HCT116 (cell line): ENCODE results near the gene OASL. TPM values are rescaled to one million over a fixed set of nuclear protein-coding genes. Genes with fewer than 3 reads are reported as not detected.

Experiments
- ATAC-seq: fragments of 200-7000 bp; cut with Tn5 transposase; 2 replicates; pipeline ENCODE4 v1.9.1; 2020; ENCODE audit warnings: mild to moderate bottlenecking, moderate library complexity
- BruUV-seq: library from RNA; stranded (reverse); fragments of 400-500 nt; replicated peaks from 2 replicates; lab custom pipeline; 2021; lab: Mats Ljungman, UMichigan
- CTCF ChIA-PET: fragments of 300-600 bp; sonication (Branson Sonifier 250); formaldehyde crosslinking; loops from one replicate; lab custom pipeline; 2021; ENCODE audit warnings: antibody characterized with exemption; lab: Charles Lee
- POLR2A ChIA-PET: fragments of 300-600, 350-600 bp; sonication (Branson Sonifier 250); formaldehyde crosslinking; loops from one replicate; lab custom pipeline; 2021; ENCODE audit warnings: antibody characterized with exemption; lab: Charles Lee
- RAD21 ChIA-PET, 2 experiments: fragments of 300-600 bp; sonication (Branson Sonifier 250); formaldehyde crosslinking; loops; one replicate each; lab custom pipeline; 2023; ENCODE audit warnings: low total read pairs in 2 of 2; ENCODE audit not compliant: uncharacterized antibody in 2 of 2, unreplicated experiment in 2 of 2, low non-redundant PET in 1 of 2; lab: Charles Lee
- DNase-seq: peaks from one replicate; pipeline ENCODE4 v3.0.0-alpha.2; 2010; ENCODE audit warnings: low read depth, low spot score
- H2AFZ ChIP-seq: fragments of 200-600 bp; shearing (Covaris generic), sonication (generic); 2 replicates; pipeline ENCODE4 v1.6.1; 2017; ENCODE audit warnings: low read depth, mixed run types, mixed read lengths, antibody characterized with exemption, low read length; ENCODE audit not compliant: poor library complexity, severe bottlenecking
- H3K27ac ChIP-seq: 2 replicates; pipeline ENCODE4 v1.5.1; 2012; ENCODE audit warnings: low read depth, low read length
- H3K27me3 ChIP-seq: fragments of 200-600 bp; sonication (generic); 2 replicates; pipeline ENCODE4 v1.6.1; 2016; ENCODE audit warnings: mixed run types, low read length, mixed read lengths; ENCODE audit not compliant: insufficient read depth
- H3K36me3 ChIP-seq, 2 experiments: fragments of 200-500 bp in 1 of 2; fragments of 200-600 bp in 1 of 2; sonication (Bioruptor generic) in 1 of 2; sonication (generic) in 1 of 2; 2 replicates each; pipeline versions ENCODE4 v1.5.1 to v1.6.1; 2014 to 2016; ENCODE audit warnings: low read length in 2 of 2, inconsistent platforms in 1 of 2, mixed read lengths in 1 of 2, mixed run types in 1 of 2; ENCODE audit not compliant: insufficient read depth in 2 of 2, control insufficient read depth in 1 of 2
- H3K4me1 ChIP-seq, 2 experiments: fragments of 200-600 bp in 1 of 2; sonication (generic) in 1 of 2; 2 replicates each; pipeline versions ENCODE4 v1.5.1 to v1.6.1; 2012 to 2017; ENCODE audit warnings: low read length in 2 of 2, inconsistent platforms in 1 of 2, mild to moderate bottlenecking in 1 of 2, mixed read lengths in 1 of 2, mixed run types in 1 of 2, moderate library complexity in 1 of 2; ENCODE audit not compliant: insufficient read depth in 2 of 2, control insufficient read depth in 1 of 2
- H3K4me2 ChIP-seq: fragments of 200-600 bp; sonication (generic); 2 replicates; pipeline ENCODE4 v1.6.1; 2017; ENCODE audit warnings: mixed run types, low read length, mixed read lengths
- H3K4me3 ChIP-seq, 2 experiments: fragments of 200-600 bp in 1 of 2; sonication (generic) in 1 of 2; replicated peaks in 1 of 2; 2 replicates each; pipeline ENCODE4 v1.5.1; 2011 to 2016; ENCODE audit warnings: low read length in 2 of 2, control low read depth in 1 of 2, low read depth in 1 of 2, mild to moderate bottlenecking in 1 of 2, mixed read lengths in 1 of 2, mixed run types in 1 of 2
- H3K79me2 ChIP-seq: fragments of 200-600 bp; sonication (generic); 2 replicates; pipeline ENCODE4 v1.6.1; 2017; ENCODE audit warnings: mild to moderate bottlenecking, mixed run types, low read length, moderate library complexity, mixed read lengths; ENCODE audit not compliant: insufficient read depth
- H3K9ac ChIP-seq: fragments of 200-600 bp; sonication (generic); 2 replicates; pipeline ENCODE4 v1.6.1; 2016; ENCODE audit warnings: low read length, mixed read lengths
- H3K9me2 ChIP-seq: fragments of 200-600 bp; sonication (generic), shearing (Covaris generic); 2 replicates; pipeline ENCODE4 v1.6.1; 2017; ENCODE audit warnings: mixed run types, mild to moderate bottlenecking, moderate library complexity; ENCODE audit not compliant: insufficient read depth
- H3K9me3 ChIP-seq, 2 experiments: fragments of 200-500 bp in 1 of 2; fragments of 200-600 bp in 1 of 2; sonication (Bioruptor generic) in 1 of 2; sonication (generic) in 1 of 2; 2 replicates each; pipeline ENCODE4 v1.6.1; 2014 to 2017; ENCODE audit warnings: low read length in 2 of 2, mixed read lengths in 2 of 2, inconsistent platforms in 1 of 2, low read depth in 1 of 2, mild to moderate bottlenecking in 1 of 2, mixed run types in 1 of 2, moderate library complexity in 1 of 2; ENCODE audit not compliant: control insufficient read depth in 1 of 2, insufficient read depth in 1 of 2
- H4K20me1 ChIP-seq: fragments of 200-600 bp; sonication (generic), shearing (Covaris generic); 2 replicates; pipeline ENCODE4 v1.6.1; 2017; ENCODE audit warnings: mixed run types, mild to moderate bottlenecking, moderate library complexity; ENCODE audit not compliant: insufficient read depth
- EGR1 ChIP-seq: IDR thresholded peaks from 2 replicates; pipeline ENCODE4 v1.6.1; 2012; ENCODE audit warnings: low read depth
- ELF1 ChIP-seq: IDR thresholded peaks from 2 replicates; pipeline ENCODE4 v1.6.1; 2012; ENCODE audit warnings: low read depth, borderline replicate concordance
- EZH2 ChIP-seq: fragments of 200-600 bp; sonication (generic); IDR thresholded peaks from 2 replicates; pipeline ENCODE4 v1.6.1; 2017; ENCODE audit warnings: antibody characterized with exemption, mixed run types
- EZH2phosphoT487 ChIP-seq: fragments of 200-600 bp; IDR thresholded peaks from 2 replicates; pipeline ENCODE4 v1.6.1; 2018; ENCODE audit warnings: antibody characterized with exemption, borderline replicate concordance
- FOSL1 ChIP-seq: IDR thresholded peaks from 2 replicates; pipeline ENCODE4 v1.6.1; 2012; ENCODE audit warnings: low read depth
- POLR2A ChIP-seq: IDR thresholded peaks from 2 replicates; pipeline ENCODE4 v1.7.0; 2011; ENCODE audit warnings: borderline replicate concordance; ENCODE audit not compliant: insufficient read depth, insufficient read length; ENCODE audit errors: extremely low read depth
- RAD21 ChIP-seq: IDR thresholded peaks from 2 replicates; pipeline ENCODE4 v1.6.1; 2012; ENCODE audit warnings: low read depth, mild to moderate bottlenecking
- SIN3A ChIP-seq: IDR thresholded peaks from 2 replicates; pipeline ENCODE4 v1.6.1; 2012; ENCODE audit warnings: low read depth
- SP1 ChIP-seq: IDR thresholded peaks from 2 replicates; pipeline ENCODE4 v1.6.1; 2012; ENCODE audit warnings: low read depth
- ZFX ChIP-seq: fragments of 450-650 bp; IDR thresholded peaks from 2 replicates; pipeline ENCODE4 v1.6.1; 2017
- ZNF274 ChIP-seq: fragments of 200-500 bp; sonication (Bioruptor generic); IDR thresholded peaks from 2 replicates; pipeline ENCODE4 v1.6.1; 2014; ENCODE audit warnings: mild to moderate bottlenecking, low read depth, low read length, inconsistent platforms
- intact Hi-C: fragments of 100-400 bp; cut with micrococcal nuclease; formaldehyde crosslinking; loops from 2 replicates; pipeline ENCODE4 v1.10.0; 2022
- total RNA-seq: library from RNA; stranded (reverse); gene quantifications from one replicate; pipeline ENCODE4 v1.2.1, GENCODE V29; 2021; ENCODE audit not compliant: unreplicated experiment
- TF ChIP-seq, protein P1 (sequence below), 3 experiments: fragments of 200-600 bp in 1 of 3; sonication (generic) in 1 of 3; IDR thresholded peaks in 2 of 3; conservative IDR thresholded peaks in 1 of 3; 2 replicates each; pipeline ENCODE4 v1.5.1; 2012 to 2017; ENCODE audit warnings: low read depth in 2 of 3, low read length in 2 of 3, antibody characterized with exemption in 1 of 3, borderline replicate concordance in 1 of 3, control low read depth in 1 of 3, mild to moderate bottlenecking in 1 of 3, mixed read lengths in 1 of 3, mixed run types in 1 of 3, moderate library complexity in 1 of 3; ENCODE audit not compliant: insufficient read depth in 1 of 3
- TF ChIP-seq, protein P2 (sequence below): IDR thresholded peaks from 2 replicates; pipeline ENCODE4 v1.6.1; 2012
- TF ChIP-seq, protein P3 (sequence below): IDR thresholded peaks from 2 replicates; pipeline ENCODE4 v1.6.1; 2011; ENCODE audit warnings: mild to moderate bottlenecking, low read length, moderate library complexity; ENCODE audit not compliant: insufficient replicate concordance; ENCODE audit errors: extremely low read depth

OASL gene
- total RNA-seq, 1 experiment from 2014 or later, result 4.1 TPM

DNA sequence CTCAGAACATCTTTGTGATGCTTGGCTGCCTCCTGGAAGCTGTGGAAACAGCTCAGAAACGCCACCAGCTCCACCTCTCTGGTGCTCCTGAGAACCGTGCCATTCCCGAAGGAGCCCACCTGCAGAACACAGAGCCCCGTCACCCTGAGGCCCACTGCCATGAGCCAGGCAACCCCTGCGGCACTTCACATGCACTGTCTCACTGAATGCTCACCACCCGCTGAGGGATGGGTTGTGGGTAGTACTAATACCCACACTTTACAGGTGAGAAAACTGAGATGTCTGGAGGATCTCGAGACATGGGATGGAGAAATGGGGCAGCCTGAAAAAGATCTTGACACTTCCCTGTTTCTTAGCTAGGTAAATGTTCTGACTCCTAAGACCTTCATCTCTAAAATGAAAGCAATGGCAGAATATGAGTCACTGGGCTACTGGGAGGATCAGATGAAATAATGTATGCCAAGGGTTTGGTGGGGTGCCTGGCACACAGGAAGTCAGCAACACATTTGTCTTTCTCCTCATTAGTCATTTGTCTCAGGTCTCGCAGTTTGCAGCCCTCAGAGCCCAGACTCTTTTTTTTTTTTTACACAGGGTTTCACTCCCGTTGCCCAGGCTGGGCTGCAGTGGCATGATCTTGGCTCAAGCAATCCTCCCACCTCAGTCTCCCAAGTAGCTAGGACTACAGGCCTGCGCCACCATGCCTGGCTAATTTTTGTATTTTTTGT, 5.3 kb downstream of the OASL start (continued):
- no peak for TF ChIP-seq ZNF274
- no peak for TF ChIP-seq RAD21
- TF ChIP-seq SP1, result peak; percentile 68
- TF ChIP-seq EGR1, result no peak
- no peak for TF ChIP-seq EZH2phosphoT487
- TF ChIP-seq FOSL1, result peak; percentile 61
- no peak for TF ChIP-seq EZH2
- TF ChIP-seq, protein P1, sequence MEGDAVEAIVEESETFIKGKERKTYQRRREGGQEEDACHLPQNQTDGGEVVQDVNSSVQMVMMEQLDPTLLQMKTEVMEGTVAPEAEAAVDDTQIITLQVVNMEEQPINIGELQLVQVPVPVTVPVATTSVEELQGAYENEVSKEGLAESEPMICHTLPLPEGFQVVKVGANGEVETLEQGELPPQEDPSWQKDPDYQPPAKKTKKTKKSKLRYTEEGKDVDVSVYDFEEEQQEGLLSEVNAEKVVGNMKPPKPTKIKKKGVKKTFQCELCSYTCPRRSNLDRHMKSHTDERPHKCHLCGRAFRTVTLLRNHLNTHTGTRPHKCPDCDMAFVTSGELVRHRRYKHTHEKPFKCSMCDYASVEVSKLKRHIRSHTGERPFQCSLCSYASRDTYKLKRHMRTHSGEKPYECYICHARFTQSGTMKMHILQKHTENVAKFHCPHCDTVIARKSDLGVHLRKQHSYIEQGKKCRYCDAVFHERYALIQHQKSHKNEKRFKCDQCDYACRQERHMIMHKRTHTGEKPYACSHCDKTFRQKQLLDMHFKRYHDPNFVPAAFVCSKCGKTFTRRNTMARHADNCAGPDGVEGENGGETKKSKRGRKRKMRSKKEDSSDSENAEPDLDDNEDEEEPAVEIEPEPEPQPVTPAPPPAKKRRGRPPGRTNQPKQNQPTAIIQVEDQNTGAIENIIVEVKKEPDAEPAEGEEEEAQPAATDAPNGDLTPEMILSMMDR (IDR thresholded peaks at IDR 0.05 in 2 of 3, conservative IDR thresholded peaks at IDR 0.05 in 1 of 3; ENCODE audit: borderline replicate concordance in 1 of 3, insufficient read depth in 1 of 3, low read depth in 2 of 3, low read length in 2 of 3), result no peak
- TF ChIP-seq, protein P2, sequence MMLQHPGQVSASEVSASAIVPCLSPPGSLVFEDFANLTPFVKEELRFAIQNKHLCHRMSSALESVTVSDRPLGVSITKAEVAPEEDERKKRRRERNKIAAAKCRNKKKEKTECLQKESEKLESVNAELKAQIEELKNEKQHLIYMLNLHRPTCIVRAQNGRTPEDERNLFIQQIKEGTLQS, result no peak
- no peak for TF ChIP-seq POLR2A
- no peak for TF ChIP-seq ELF1
- no peak for TF ChIP-seq SIN3A
- TF ChIP-seq ZFX, result no peak

DNA sequence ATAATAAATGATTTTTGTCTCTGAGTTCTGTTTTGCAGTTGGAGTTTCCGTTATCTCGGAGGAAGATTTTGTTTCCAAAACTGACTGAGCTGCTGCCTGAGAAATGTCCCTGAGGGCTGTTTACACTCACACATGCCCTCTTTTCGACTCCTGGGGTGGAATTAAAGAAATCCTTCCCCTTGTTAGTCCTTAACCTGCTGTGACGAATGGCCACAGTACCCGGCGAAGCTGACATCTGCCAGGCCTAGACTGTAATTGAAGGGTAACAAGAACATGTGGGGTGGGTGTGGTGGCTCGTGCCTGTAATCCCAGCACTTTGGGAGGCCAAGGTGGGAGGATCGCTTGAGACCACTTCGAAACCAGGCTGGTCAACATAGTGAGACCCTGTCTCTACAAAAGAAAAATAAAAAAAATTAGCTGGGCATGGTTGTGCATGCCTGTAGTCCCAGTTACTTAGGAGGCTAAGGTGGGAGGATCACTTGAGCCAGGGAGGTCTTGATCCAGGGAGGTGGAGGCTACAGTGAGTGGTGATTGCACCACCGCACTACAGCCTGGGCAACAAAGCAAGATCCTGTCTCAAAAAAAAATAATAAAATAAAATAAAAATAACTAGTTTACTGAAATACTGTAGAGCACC, 8.4 kb downstream of the OASL start:
- ChIA-PET CTCF (interaction anchor here (1.5 kb wide), 1 partner anchor 21 kb away, joined by 3 read pairs; no protein-coding TSS in a partner anchor), POLR2A (no interaction called here)

More for the DNA sequence above, 8.4 kb downstream of the OASL start:
- RAD21 ChIA-PET, result no interaction called here
- no peak overlapping the region for H3K4me3 ChIP-seq
- no peaks in the 10 kb centered on the region for H3K79me2 ChIP-seq
- intact Hi-C loops, result no loop called here
- H3K4me2 ChIP-seq, result no peak overlapping the region
- no peaks in the 10 kb centered on the region for H3K27me3 ChIP-seq
- H3K27ac ChIP-seq, result no peak overlapping the region
- H3K36me3 ChIP-seq, result no peaks in the 10 kb centered on the region
- no peaks in the 10 kb centered on the region for H4K20me1 ChIP-seq
- H3K9me2 ChIP-seq, result no peaks in the 10 kb centered on the region
- no TSS peak for BruUV-seq
- ATAC-seq, result no peak
- no peak for DNase-seq
- H2AFZ ChIP-seq, result no peak overlapping the region
- H3K4me1 ChIP-seq, result peaks cover 16 to 32% of the 10 kb centered on the region in 2 experiments
- no peak for TF ChIP-seq EGR1
- TF ChIP-seq, protein P3, sequence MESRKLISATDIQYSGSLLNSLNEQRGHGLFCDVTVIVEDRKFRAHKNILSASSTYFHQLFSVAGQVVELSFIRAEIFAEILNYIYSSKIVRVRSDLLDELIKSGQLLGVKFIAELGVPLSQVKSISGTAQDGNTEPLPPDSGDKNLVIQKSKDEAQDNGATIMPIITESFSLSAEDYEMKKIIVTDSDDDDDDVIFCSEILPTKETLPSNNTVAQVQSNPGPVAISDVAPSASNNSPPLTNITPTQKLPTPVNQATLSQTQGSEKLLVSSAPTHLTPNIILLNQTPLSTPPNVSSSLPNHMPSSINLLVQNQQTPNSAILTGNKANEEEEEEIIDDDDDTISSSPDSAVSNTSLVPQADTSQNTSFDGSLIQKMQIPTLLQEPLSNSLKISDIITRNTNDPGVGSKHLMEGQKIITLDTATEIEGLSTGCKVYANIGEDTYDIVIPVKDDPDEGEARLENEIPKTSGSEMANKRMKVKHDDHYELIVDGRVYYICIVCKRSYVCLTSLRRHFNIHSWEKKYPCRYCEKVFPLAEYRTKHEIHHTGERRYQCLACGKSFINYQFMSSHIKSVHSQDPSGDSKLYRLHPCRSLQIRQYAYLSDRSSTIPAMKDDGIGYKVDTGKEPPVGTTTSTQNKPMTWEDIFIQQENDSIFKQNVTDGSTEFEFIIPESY, result no peak
- H3K9me3 ChIP-seq, result no peaks in the 10 kb centered on the region
- H3K9ac ChIP-seq, result no peak overlapping the region
